BJ (cell line): Measurements from ENCODE around the gene SPACA1. TPM values are rescaled to one million over a fixed set of nuclear protein-coding genes. Genes with fewer than 3 reads are reported as not detected.

ENCODE experiments used
- CTCF ChIA-PET: fragments of 350-600 bp; formaldehyde crosslinking; extraction: SDS; loops from one replicate; lab custom pipeline; 2021; ENCODE audit warnings: antibody characterized with exemption, inconsistent platforms; lab: Yijun Ruan, JAX
- POLR2A ChIA-PET: fragments of 300-600 bp; sonication (Branson Sonifier 250); formaldehyde crosslinking; extraction: SDS; loops from one replicate; lab custom pipeline; 2021; ENCODE audit warnings: antibody characterized with exemption; lab: Charles Lee
- DNase-seq: peaks from one replicate; pipeline ENCODE4 v3.0.0-alpha.2; 2011; ENCODE audit warnings: low read depth
- H3K27me3 ChIP-seq: 2 replicates; pipeline ENCODE4 v1.6.0; 2011; ENCODE audit warnings: low read length; ENCODE audit not compliant: control insufficient read depth, insufficient read depth
- H3K36me3 ChIP-seq: 2 replicates; pipeline ENCODE4 v1.5.1; 2011; ENCODE audit warnings: low read length; ENCODE audit not compliant: control insufficient read depth, insufficient read depth
- H3K4me3 ChIP-seq: 2 replicates; pipeline ENCODE4 v1.5.1; 2011; ENCODE audit warnings: low read depth, mild to moderate bottlenecking, control low read depth, low read length
- polyA plus RNA-seq: library from polyadenylated mRNA; depleted of rRNA; stranded (reverse); fragments of >200 nt; gene quantifications from 2 replicates; pipeline ENCODE4 v1.2.3, GENCODE V29; 2011
- TF ChIP-seq, protein P1 (sequence below): IDR thresholded peaks from 2 replicates; pipeline ENCODE4 v1.5.1; 2011; ENCODE audit warnings: low read depth, mild to moderate bottlenecking, control low read depth, inconsistent platforms, low read length, moderate library complexity; ENCODE audit not compliant: insufficient read depth

Gene SPACA1
- polyA plus RNA-seq, 1 experiment = not detected

DNA sequence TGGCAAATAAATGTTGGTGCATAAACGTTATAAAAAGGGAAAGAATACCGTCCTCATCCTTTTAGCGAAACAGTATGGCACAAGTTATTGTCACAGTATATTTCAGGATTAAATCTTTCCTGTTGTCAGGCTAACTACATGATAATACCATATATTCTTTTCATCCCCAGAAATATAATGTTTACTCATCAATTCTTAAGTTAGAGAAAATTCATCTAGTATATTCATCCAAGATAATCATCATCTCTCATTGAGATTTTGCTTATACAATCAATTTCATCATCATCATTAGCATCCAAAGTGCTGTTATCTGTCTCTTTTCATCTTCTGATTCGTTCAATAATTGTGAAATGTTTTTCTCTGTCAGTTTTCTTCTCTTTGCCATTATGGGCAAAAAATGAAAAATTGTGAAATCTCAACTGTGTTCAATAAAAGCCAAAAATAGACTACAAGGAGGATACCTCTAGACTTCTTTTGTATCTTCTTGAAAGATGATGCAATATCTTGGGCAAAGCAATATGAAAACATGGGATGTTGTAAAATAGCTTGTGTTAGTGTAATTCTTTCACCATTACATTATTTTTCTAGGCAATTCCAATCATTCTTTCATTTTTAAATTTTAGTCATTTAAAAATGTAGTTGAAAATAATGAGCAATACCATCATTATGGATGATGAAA, 2.6 kb downstream of the SPACA1 start:
- CTCF ChIA-PET = no interaction called here
- POLR2A ChIA-PET = no interaction called here
- no peaks in the 10 kb centered on the region for H3K36me3 ChIP-seq
- DNase-seq = no peak
- TF ChIP-seq, protein P1, sequence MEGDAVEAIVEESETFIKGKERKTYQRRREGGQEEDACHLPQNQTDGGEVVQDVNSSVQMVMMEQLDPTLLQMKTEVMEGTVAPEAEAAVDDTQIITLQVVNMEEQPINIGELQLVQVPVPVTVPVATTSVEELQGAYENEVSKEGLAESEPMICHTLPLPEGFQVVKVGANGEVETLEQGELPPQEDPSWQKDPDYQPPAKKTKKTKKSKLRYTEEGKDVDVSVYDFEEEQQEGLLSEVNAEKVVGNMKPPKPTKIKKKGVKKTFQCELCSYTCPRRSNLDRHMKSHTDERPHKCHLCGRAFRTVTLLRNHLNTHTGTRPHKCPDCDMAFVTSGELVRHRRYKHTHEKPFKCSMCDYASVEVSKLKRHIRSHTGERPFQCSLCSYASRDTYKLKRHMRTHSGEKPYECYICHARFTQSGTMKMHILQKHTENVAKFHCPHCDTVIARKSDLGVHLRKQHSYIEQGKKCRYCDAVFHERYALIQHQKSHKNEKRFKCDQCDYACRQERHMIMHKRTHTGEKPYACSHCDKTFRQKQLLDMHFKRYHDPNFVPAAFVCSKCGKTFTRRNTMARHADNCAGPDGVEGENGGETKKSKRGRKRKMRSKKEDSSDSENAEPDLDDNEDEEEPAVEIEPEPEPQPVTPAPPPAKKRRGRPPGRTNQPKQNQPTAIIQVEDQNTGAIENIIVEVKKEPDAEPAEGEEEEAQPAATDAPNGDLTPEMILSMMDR = no peak
- H3K4me3 ChIP-seq = no peak overlapping the region
- no peaks in the 10 kb centered on the region for H3K27me3 ChIP-seq

DNA sequence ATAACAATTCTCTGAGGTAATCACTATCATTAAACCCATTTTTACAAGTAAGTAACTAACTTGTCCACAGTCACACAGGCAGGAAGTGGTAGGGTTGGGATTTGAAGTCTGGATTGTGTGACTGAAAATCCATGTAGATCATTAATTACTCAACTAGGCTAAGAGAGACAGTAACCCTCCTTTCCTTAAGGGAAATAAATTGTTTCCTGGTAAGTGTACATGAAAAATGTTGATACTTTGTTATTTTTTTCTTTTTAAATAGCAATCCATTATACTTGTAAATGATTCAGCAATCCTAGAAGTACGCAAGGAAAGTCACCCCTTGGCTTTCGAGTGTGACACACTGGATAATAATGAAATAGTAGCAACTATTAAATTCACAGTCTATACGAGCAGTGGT, 11.6 kb downstream of the SPACA1 start:
- no peak for DNase-seq
- no peaks in the 10 kb centered on the region for H3K27me3 ChIP-seq
- CTCF ChIA-PET = no interaction called here
- no peak overlapping the region for H3K4me3 ChIP-seq
- no peaks in the 10 kb centered on the region for H3K36me3 ChIP-seq
- POLR2A ChIA-PET = no interaction called here
- TF ChIP-seq, protein P1 = no peak

DNA sequence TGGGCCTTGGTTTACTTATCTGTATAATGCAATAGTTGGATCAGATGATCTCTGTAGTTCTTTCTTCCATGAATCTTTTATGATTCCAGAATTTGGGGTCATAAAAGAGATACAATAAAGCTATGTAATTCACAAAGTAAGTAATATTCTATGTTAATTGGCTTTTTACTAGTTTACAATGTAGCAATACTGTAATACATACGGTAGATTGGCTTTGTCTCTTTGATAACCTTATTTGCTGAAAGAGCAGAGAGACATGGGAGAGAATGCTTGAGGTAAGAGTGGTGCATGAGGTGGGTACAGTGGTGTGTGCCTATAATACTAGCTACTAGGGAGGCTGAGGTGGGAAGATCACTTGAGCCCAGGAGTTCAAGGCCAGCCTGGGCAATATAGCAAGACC, 14.7 kb downstream of the SPACA1 start:
- TF ChIP-seq, protein P1 = no peak
- no peak for DNase-seq
- Histone ChIP-seq H3K4me3 (no peak overlapping the region), H3K36me3 (no peaks in the 10 kb centered on the region), H3K27me3 (no peaks in the 10 kb centered on the region)
- CTCF ChIA-PET = no interaction called here
- POLR2A ChIA-PET = no interaction called here

DNA sequence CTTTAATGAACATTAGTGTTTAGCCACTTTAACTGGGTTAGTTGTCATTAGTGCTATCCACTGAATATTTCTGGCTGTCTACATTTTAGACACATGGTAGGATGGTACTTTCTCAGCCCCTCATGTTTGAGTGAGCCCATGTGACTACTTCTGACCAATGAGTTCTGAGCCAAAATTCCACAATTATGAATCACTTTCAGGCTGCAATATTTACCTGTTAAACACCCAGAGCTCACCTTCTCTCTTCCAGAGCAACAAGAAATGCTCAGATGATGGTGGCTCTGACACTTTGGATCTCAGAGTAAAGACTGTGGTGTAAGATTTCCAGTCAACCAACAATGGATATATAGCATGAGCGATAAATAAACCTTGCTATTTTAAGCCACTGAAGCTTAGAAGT, 24.8 kb downstream of the SPACA1 start:
- H3K4me3 ChIP-seq = no peak overlapping the region
- H3K27me3 ChIP-seq = no peaks in the 10 kb centered on the region
- TF ChIP-seq, protein P1 = no peak
- ChIA-PET CTCF (no interaction called here), POLR2A (no interaction called here)
- DNase-seq = no peak
- no peaks in the 10 kb centered on the region for H3K36me3 ChIP-seq

DNA sequence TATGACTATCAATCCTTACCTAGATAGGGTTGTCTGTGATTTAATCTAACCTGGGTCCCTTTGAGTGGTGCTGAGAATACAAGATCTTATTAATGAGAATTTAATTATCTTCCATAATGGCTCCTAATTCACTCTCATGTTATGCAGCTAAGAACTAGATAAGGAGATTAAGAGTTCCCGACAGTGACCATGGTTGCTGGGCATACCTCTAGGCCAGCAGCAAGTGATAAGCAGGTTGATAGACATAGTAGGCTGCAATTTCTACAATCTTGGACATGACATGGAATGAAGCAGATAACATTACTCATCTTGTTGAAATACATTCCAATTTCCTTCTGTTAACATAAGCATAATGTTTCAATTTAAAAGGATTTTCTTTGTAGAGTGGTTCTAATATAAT, 27.1 kb downstream of the SPACA1 start:
- no peak overlapping the region for H3K4me3 ChIP-seq
- H3K27me3 ChIP-seq = no peaks in the 10 kb centered on the region
- POLR2A ChIA-PET = no interaction called here
- CTCF ChIA-PET = no interaction called here
- H3K36me3 ChIP-seq = no peaks in the 10 kb centered on the region
- DNase-seq = no peak
- TF ChIP-seq, protein P1 = no peak
